ENCODE results near the gene TMEM86A.

The TMEM86A gene

DNA sequence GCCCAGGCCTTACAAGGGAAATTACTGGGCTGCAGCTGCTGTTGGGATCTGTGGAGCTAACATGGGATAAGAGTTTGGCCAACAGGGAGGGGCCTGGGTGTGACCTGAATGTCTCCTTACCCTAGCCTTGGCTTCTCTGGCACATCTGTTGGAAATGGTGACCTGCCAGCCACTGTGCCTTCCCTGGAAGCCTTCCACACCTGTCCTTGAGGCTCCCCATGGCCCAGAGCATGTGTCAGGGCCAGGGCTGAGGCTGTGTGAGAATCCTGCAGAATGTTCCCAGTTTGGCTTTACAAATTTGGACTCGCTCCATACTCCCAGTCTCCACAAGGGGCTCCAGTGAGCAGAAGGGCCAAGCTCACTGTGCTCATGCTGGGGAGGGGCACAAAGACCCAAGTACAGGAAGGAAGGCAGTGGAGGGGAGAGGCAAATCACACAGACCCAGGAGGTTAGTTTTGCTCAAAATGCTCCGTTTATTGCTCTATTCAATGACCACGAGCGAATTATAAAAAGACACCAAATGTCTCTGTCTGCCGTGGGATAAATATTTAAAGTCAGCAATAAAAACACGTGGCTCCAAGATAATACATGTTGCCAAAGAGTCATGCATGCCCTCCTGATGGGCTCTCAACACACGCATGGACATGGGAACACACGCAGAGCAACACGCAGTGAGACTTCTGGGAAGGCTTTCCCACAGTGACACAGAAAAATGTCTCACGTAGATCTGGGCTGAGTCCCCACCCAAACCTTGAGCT, 29.1 kb downstream of the TMEM86A start:
- peak; percentile 5 for DNase-seq

DNA sequence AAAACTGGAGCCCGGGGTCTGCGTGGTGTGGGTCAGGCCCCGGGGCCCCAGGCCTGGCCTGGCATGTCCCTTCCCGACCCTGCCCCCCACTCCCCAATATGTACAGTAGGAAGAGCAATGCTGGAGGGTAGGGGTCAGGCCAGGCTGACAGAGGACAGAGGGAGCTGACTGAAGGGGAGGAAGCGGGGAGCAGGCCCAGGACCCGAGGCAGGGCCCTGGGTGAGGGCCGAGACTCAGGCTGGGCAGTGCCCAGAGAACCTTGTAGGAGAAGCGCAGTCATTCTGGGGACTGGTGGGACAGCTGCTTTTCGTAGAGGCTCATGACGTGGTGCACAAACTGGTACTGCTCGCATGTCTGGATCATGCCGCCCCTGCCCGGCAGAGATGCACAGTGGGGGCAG, 30.1 kb downstream of the TMEM86A start:
- no peak for DNase-seq

DNA sequence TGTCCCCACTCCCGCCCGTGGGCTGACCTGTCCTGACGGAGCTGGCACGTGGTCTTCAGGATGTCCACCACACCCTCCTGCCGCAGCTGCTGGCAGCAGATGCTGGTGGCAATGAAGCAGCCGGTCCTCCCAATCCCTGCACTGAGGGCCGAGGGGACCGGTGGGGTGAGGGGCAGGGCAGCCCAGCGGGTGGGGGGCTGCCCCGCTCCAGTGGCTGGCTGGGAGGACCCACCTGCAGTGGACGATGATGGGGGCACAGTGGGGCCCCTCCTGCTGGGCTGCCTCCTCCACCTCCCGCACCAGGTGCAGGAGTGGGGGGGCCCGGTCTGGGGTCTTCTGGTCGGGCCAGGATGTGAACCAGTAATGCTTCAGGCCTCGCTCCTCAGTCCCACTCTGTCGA, 30.8 kb downstream of the TMEM86A start:
- no peak for DNase-seq

GRCh38 chr11:18730020-18730419, 31.4 kb downstream of the TMEM86A start:
- no peak for DNase-seq

- no peak for DNase-seq
These were observed 32.9 kb downstream of the TMEM86A start for GRCh38 chr11:18731441-18731840.

- DNase-seq = no peak
These were observed 33.6 kb downstream of the TMEM86A start for GRCh38 chr11:18731949-18732821.

DNA sequence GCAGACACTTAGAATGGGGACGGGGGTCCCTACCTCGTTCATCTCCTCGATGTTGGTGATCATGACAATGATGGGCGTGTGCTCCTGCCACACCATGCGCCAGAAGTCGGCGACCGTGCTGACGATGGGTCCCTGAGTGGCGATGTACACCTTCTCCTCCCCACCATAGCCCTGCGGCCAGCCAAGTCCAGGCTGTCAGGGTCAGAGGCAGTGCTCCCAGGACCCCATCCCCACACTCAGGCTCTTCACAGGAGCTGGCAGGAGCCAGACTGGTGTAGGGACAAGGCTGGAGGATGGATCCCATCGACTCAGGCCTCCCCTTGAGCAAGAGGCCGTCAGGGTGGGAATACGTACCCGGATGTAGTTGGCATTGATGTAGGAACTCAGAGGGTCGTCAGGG, 34.6 kb downstream of the TMEM86A start:
- DNase-seq = no peak

DNA sequence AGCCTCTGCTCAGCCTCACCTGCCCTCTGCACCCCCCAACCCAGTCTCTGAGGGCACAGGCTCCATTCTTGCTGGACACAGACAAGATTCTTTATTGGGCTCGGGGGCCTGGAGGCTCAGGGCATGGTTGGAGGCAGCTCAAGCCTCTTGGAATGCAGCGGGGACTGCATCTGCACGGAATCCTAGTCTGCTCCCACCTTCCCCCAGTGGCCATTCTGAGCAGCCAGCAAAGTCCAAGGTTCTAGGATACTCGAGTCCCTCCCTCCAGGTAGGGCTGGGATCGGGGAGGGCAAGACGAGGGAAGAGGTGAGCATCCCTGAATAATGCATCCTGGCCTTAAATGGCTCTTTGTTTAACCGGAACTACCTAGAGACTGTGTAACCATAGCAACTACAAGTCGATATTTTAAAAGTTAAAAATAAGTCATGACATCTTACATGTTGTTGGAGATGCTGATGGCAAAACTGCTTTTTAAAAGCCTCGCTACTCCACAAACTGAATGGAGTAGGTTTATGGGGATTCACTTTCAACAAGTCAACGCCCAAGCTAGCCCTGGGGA, 38.1 kb downstream of the TMEM86A start:
- DNase-seq = no peak

DNA sequence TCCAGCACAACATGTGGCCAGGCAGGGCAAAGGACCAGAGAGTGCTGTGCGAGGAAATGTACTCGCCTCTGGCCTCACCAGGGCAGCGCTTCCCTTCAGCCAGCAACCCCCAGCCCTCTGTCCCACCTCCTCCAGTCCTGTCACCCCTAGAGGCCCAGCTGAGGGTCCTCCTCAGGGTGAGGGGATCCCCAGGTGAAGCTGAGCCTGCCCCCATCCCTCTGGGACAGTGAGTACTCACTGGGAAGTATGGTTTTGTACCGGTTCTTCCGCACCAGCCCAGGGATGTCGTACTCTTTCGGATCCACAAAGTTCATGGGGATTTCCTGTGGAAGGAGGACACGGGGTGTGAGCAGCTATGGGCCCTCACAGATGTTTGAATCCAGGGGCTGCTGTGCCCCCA, 39.1 kb downstream of the TMEM86A start:
- no peak for DNase-seq

- DNase-seq = no peak
These were observed 41.1 kb downstream of the TMEM86A start for GRCh38 chr11:18739685-18740084.

GRCh38 chr11:18741783-18742182, 43.2 kb downstream of the TMEM86A start:
- no peak for DNase-seq

DNA sequence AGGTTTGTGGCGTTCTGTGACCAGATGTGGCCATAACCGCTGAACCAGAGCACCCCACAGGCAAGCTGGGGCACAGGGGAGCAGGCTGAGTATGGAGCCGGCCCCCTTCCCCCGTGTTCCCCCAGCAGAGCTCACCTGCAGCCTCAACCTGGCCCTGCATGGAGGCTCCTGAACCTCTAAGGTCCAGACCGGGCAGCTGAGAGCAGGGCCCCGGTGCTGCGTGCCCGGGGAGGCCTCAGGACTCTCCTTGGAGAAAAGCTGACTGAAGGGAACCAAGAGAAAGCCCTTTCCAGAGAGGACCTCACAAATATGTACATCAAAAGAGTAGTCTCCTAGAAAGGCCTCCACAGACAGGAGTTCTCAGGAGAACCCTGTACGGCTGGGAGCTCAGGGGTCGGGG, 44.8 kb downstream of the TMEM86A start:
- no peak for DNase-seq

DNA sequence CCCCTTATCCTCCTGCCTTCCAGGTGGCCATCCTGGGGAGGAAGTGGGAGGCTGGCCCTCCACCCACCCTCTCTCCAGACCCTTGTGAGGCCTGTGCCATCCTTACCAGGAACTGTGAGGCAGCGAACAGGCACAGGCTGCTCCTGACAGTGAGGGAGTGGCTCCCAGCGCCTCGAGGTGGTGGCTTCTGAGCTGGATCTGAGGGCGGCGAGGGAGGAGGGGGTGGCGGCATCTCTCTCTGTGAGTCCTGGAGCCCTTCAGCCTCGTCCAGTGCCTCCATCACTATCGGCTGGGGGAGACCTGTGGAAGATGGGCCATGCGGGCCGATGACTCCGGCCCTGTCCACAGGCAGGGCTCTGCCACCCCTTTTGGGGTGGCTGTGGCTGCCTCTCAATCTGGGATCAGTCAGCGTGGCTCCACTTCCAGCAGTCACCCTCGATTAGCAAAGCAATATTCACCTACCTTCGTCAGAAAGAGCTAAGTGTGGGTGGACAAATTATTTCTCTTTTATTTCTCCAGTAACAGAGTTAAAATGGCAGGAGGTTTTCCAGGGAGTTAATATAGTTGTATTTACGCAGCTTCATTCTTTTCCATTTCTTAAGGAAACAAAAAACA, 45.4 kb downstream of the TMEM86A start:
- no peak for DNase-seq

GRCh38 chr11:18745251-18745650, 46.7 kb downstream of the TMEM86A start:
- no peak for DNase-seq

DNA sequence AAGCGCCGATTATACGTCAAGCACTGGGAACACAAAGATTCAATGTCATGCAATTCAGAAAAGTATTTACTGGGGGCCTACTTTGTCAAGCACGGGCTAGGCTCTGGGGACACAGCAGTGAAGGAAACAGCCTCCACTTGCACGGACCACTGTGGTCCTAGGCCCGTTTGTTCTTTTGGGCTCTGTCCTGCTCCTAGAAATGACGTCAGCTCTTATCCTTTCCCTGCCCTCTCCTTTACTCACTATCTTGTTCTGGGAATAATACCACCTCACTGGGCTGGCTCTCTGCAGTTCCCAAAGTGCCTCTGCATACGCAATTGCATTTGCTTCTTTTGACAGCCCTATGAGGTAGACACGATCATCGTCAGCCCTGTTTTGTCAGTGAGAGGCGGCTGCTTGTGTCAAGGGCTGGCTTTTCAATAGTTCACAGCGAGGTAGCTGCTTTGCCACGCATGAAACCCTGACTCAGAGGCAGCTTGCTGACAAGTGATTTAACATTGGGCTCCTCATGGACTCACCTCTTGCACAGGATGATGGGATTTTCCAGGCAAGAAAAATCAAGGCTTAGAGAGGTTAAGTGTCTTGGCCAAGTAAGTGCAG, 50.3 kb downstream of the TMEM86A start:
- DNase-seq = no peak

- DNase-seq = peak; percentile 68
These were observed 51.2 kb downstream of the TMEM86A start for GRCh38 chr11:18749681-18750319.

GRCh38 chr11:18750944-18751343, 52.4 kb downstream of the TMEM86A start:
- no peak for DNase-seq

- DNase-seq = no peak
These were observed 53.9 kb downstream of the TMEM86A start for GRCh38 chr11:18752502-18752901.

DNA sequence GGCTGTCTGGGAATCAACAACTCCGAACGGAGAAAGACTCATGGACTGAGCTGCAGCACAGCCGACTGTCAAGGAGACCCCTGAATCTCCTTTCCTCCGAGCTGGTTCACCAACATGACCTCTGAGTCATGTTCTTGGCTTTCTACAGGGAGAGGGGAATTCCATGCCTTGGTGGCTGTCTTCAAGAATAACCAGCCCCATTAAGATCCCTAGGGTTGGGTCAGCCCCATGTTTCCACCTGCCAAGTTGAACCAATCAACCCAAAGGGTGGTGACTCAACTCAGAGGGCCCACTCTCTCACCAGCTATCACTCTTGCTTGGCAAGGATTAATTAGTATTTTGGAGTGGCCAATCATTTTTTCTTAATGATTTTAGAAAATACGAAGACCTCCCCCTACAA, 55.7 kb downstream of the TMEM86A start:
- no peak for DNase-seq

Measured in NCI-H226 (cell line).